ENCODE data around the gene PERM1. TPM values are rescaled to one million over a fixed set of nuclear protein-coding genes. Genes with fewer than 3 reads are reported as not detected.
"Not testable (repeated sequence)": the region's sequence is repeated elsewhere in the genome, so short reads cannot be mapped to it uniquely, and the experiment has no call there.

Gene PERM1
- total RNA-seq, 2 experiments from 2014 or later, result not detected

DNA sequence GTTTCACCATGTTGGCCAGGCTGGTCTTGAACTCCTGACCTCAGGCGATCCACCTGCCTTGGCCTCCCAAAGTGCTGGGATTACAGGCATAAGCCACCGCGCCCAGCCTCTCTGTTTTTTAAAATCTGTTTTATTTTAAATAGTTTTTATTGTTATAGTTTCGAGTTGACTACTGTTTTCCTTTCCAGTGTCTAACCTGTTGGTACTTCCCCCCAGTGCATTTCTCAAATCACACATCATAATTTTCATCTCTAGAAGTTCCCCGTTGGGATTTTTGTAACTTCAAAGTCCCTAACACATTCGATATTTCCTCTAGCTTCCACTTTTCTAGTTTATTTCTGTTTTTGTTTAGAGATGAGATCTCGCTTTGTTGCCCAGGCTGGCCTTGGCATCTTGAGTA is 10.5 kb upstream of the PERM1 start:
- H3K27ac ChIP-seq (ENCODE audit: low read depth, low read length, poor library complexity, severe bottlenecking), result no peak overlapping the region
- H3K4me1 ChIP-seq (ENCODE audit: insufficient read depth, low read length, poor library complexity, severe bottlenecking), result no peaks in the 10 kb centered on the region
- H3K9me3 ChIP-seq (ENCODE audit: low read length), result no peaks in the 10 kb centered on the region
- no peaks in the 10 kb centered on the region for H3K79me2 ChIP-seq (ENCODE audit: insufficient read depth, low read depth, low read length)
- BruUV-seq (replicated peaks), result no TSS peak
- POLR2A ChIA-PET, result interaction anchor here (1.4 kb wide), 1 partner anchor 15 kb away, joined by 4 read pairs; no protein-coding TSS in a partner anchor
- H3K36me3 ChIP-seq (ENCODE audit: insufficient read depth, low read length), result no peaks in the 10 kb centered on the region
- CTCF ChIA-PET (ENCODE audit: unreplicated experiment), result no interaction called here
- no peaks in the 10 kb centered on the region for H3K9me2 ChIP-seq (ENCODE audit: insufficient read depth, low read length)
- no peak overlapping the region for H2AFZ ChIP-seq (ENCODE audit: low read length)
- H4K20me1 ChIP-seq (ENCODE audit: insufficient read depth, low read length), result no peaks in the 10 kb centered on the region
- H3K4me3 ChIP-seq (ENCODE audit: low read depth, low read length, poor library complexity, severe bottlenecking), result no peak overlapping the region
- no peak overlapping the region for H3K4me2 ChIP-seq (ENCODE audit: low read length)
- TF ChIP-seq, protein P1, sequence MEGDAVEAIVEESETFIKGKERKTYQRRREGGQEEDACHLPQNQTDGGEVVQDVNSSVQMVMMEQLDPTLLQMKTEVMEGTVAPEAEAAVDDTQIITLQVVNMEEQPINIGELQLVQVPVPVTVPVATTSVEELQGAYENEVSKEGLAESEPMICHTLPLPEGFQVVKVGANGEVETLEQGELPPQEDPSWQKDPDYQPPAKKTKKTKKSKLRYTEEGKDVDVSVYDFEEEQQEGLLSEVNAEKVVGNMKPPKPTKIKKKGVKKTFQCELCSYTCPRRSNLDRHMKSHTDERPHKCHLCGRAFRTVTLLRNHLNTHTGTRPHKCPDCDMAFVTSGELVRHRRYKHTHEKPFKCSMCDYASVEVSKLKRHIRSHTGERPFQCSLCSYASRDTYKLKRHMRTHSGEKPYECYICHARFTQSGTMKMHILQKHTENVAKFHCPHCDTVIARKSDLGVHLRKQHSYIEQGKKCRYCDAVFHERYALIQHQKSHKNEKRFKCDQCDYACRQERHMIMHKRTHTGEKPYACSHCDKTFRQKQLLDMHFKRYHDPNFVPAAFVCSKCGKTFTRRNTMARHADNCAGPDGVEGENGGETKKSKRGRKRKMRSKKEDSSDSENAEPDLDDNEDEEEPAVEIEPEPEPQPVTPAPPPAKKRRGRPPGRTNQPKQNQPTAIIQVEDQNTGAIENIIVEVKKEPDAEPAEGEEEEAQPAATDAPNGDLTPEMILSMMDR (conservative IDR thresholded peaks at IDR 0.05; ENCODE audit: low read length), result no peak
- no peak for TF ChIP-seq EZH2phosphoT487 (IDR thresholded peaks at IDR 0.05; ENCODE audit: borderline replicate concordance, low read depth, low read length)
- no peak for DNase-seq (ENCODE audit: low spot score)
- intact Hi-C loops (cut with micrococcal nuclease; ENCODE audit: unreplicated experiment), result no loop called here

DNA sequence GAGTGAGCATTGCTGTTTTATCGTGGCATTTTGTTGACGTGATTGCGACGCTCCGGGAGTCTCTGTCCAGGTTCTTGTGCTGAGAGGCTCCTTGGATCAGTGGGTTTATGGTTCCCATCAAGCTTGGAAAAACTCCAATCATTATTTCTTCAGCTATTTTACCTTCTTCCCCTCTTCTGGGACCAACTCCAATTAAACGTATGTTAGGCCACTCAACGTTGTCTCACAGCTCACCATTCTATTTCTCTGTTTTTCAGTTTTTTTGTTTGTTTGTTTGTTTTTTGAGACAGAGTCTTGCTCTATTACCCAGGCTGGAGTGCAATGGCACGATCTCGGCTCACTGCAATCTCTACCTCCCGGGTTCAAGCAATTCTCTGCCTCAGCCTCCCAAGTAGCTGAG is 10.0 kb upstream of the PERM1 start:
- Histone ChIP-seq H3K4me1 (ENCODE audit: insufficient read depth, low read length, poor library complexity, severe bottlenecking) (no peaks in the 10 kb centered on the region), H3K27ac (ENCODE audit: low read depth, low read length, poor library complexity, severe bottlenecking) (no peak overlapping the region), H3K9me3 (ENCODE audit: low read length) (no peaks in the 10 kb centered on the region), H3K9me2 (ENCODE audit: insufficient read depth, low read length) (no peaks in the 10 kb centered on the region), H3K4me2 (ENCODE audit: low read length) (no peak overlapping the region), H3K79me2 (ENCODE audit: insufficient read depth, low read depth, low read length) (no peaks in the 10 kb centered on the region), H3K4me3 (ENCODE audit: low read depth, low read length, poor library complexity, severe bottlenecking) (no peak overlapping the region), H2AFZ (ENCODE audit: low read length) (no peak overlapping the region), H4K20me1 (ENCODE audit: insufficient read depth, low read length) (no peaks in the 10 kb centered on the region), H3K36me3 (ENCODE audit: insufficient read depth, low read length) (no peaks in the 10 kb centered on the region)
- TF ChIP-seq EZH2phosphoT487 (IDR thresholded peaks at IDR 0.05; ENCODE audit: borderline replicate concordance, low read depth, low read length), result no peak
- TF ChIP-seq, protein P1 (conservative IDR thresholded peaks at IDR 0.05; ENCODE audit: low read length), result no peak
- no TSS peak for BruUV-seq (replicated peaks)
- CTCF ChIA-PET (ENCODE audit: unreplicated experiment), result no interaction called here
- intact Hi-C loops (cut with micrococcal nuclease; ENCODE audit: unreplicated experiment), result no loop called here
- no peak for DNase-seq (ENCODE audit: low spot score)
- POLR2A ChIA-PET, result interaction anchor here (1.4 kb wide), 1 partner anchor 16 kb away, joined by 4 read pairs; no protein-coding TSS in a partner anchor

DNA sequence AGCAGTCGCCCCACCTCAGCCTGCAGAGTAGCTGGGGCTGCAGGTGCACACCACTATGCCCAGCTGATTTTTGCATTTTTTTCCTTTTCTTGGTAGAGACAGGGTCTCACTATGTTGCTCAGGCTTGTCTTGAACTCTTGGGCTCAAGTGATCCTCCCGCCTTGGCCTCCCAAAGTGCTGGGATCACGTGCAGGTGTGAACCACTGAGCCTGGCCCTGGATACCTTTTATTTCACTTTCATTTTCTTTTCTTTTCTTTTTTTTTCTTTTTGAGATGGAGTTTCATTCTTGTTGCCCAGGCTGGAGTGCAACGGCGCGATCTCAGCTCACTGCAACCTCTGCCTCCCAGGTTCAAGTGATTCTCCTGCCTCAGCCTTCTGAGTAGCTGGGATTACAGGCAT is 9.4 kb upstream of the PERM1 start:
- H4K20me1 ChIP-seq (ENCODE audit: insufficient read depth, low read length); H3K4me3 ChIP-seq (ENCODE audit: low read depth, low read length, poor library complexity, severe bottlenecking); H3K4me1 ChIP-seq (ENCODE audit: insufficient read depth, low read length, poor library complexity, severe bottlenecking); BruUV-seq (replicated peaks); DNase-seq (ENCODE audit: low spot score); H3K9me3 ChIP-seq (ENCODE audit: low read length); H3K4me2 ChIP-seq (ENCODE audit: low read length); H3K36me3 ChIP-seq (ENCODE audit: insufficient read depth, low read length); H2AFZ ChIP-seq (ENCODE audit: low read length); CTCF ChIA-PET (ENCODE audit: unreplicated experiment); H3K9me2 ChIP-seq (ENCODE audit: insufficient read depth, low read length); H3K79me2 ChIP-seq (ENCODE audit: insufficient read depth, low read depth, low read length); intact Hi-C loops (cut with micrococcal nuclease; ENCODE audit: unreplicated experiment); H3K27ac ChIP-seq (ENCODE audit: low read depth, low read length, poor library complexity, severe bottlenecking): not testable (repeated sequence)
- POLR2A ChIA-PET, result interaction anchor here (1.4 kb wide), 1 partner anchor 17 kb away, joined by 4 read pairs; no protein-coding TSS in a partner anchor

DNA sequence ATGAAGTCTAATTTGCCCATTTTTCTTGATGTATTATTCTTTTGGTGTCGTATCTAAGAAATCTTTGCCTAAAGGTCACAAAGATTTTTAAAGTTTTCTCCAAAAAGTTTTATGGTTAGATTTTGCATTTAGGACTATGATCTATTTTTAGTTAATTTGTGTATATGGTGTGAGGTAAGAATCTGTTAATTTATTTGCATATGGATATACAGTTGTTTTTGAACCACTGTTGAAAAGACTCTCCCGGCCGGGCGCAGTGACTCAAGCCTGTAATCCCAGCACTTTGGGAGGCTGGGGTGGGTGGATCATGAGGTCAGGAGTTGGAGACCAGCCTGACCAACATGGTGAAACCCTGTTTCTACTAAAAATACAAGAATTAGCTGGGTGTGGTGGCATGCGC is 6.2 kb upstream of the PERM1 start:
- H3K4me3 ChIP-seq (ENCODE audit: low read depth, low read length, poor library complexity, severe bottlenecking); CTCF ChIA-PET (ENCODE audit: unreplicated experiment); H3K9me2 ChIP-seq (ENCODE audit: insufficient read depth, low read length); BruUV-seq (replicated peaks); H2AFZ ChIP-seq (ENCODE audit: low read length); H3K4me2 ChIP-seq (ENCODE audit: low read length); DNase-seq (ENCODE audit: low spot score); H3K4me1 ChIP-seq (ENCODE audit: insufficient read depth, low read length, poor library complexity, severe bottlenecking); H3K9me3 ChIP-seq (ENCODE audit: low read length); H3K27ac ChIP-seq (ENCODE audit: low read depth, low read length, poor library complexity, severe bottlenecking); H4K20me1 ChIP-seq (ENCODE audit: insufficient read depth, low read length); H3K36me3 ChIP-seq (ENCODE audit: insufficient read depth, low read length); POLR2A ChIA-PET; H3K79me2 ChIP-seq (ENCODE audit: insufficient read depth, low read depth, low read length): not testable (repeated sequence)
- intact Hi-C loops (cut with micrococcal nuclease; ENCODE audit: unreplicated experiment), result loop anchor here (10.0 kb wide), 1 partner anchor 47 kb away; no protein-coding TSS in a partner anchor
